GM18951 (cell line): ENCODE results near the gene SIX5.

Experiments
- POLR2A ChIP-seq: IDR thresholded peaks from 4 replicates; pipeline ENCODE4 v1.6.1; 2011; ENCODE audit warnings: mild to moderate bottlenecking; ENCODE audit not compliant: insufficient read length, insufficient read depth; ENCODE audit errors: extremely low read depth
- in situ Hi-C: fragments of 300-500 bp; cut with MboI; formaldehyde crosslinking; loops from one replicate; pipeline ENCODE4 v1.12.0; 2022; ENCODE audit warnings: low sequenced_read_pairs, mixed read lengths, inconsistent platforms; ENCODE audit not compliant: unreplicated experiment

Gene SIX5

DNA sequence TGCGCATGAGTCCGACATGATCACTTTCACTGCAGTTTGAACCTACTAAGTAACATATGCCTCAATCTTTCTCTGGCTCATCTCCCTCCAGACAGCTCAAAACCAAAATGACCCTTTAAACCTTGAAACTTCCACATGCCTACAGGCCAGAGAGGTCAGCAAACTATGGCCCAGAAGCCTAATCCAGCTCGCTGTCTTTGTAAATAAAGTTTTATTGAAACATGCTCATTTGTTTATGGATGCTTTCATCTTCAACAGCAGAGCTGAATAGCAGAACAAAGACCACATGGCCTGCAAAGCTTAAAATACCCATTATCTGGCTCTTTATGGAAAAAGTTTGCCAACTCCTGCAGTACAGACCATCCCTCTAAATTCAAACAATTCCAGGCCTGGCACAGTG, 53.9 kb downstream of the SIX5 start:
- in situ Hi-C loops: no loop called here
- no peak for TF ChIP-seq POLR2A
